ENCODE data around the gene XRCC5.
A peak's percentile ranks its signal among the peaks of the same experiment; 100 is the strongest.

DNA sequence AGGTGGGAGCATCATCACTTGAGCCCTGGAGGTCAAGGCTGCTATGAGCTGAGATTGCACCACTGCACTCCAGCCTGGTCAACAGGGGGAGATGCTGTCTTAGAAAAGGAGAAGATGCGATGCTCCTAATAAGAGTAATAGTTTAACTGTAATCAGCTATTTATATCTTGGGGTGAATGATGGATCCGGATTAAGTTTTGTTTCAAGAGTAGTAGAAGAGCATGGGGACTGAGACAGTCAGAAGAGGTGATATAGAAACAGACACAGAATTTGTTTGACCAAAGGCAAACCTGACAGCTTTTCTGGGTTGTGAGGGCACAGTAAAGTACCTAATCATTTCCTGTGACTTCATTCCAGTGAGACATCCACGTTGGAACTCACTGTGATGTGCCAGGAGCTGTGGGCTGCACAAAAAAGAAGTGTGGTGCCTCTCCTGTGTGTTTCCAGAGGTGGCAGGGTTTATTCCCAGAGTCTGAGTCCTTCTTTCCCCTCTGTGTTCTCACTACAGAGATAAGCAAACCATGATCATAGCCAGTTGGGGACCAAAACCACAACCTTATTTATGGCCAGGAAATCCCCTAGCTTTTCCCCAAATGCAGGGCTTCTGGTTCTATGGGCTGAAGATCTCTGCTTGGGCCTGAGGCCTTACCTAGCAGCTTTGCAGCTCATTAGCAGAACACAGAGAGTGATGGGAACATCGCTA lies 113.7 kb downstream of the XRCC5 start:
- TF ChIP-seq CTCF (conservative IDR thresholded peaks at IDR 0.05 in 1 of 2, IDR thresholded peaks at IDR 0.05 in 1 of 2; ENCODE audit: low read depth in 1 of 2, low read length in 2 of 2), result peak; percentile 38 to 42
- no peak for TF ChIP-seq EZH2 (IDR thresholded peaks at IDR 0.05; ENCODE audit: low read length, missing control alignments)
